ENCODE data around the gene TRAF3IP3.

TRAF3IP3 gene

DNA sequence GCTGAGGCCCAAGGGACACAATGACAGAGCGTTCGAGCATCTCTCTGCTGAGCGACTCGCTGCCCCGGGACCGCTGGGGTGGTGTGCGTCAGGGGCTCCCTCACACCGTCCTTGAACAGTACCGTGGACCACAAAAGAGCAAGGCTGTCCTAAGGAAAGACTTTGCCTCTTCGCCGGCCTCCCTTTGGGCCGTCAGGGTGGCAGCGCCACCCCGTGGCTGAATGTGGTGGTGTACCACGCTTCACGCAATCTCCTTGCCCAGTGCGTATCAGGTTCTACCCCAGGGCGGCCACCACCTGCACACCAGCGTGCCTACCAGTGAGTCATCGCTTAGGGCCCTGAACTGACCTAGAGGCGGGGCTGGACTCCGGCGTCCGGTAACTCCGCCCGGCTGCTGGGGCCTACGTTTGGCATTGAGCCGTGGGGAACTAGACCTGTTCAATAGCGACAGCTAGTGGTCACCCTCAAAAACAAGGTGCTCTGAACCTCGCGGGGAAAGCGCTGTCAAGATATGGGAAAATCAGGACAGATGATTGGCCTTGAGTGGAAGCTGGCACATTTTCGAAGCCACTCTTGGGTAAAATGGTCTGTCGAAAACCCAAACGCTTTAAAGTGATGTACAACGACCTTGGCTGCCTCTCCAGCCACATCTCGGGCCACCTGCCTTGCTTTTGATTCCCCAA, 8.1 kb upstream of the TRAF3IP3 start:
- peak overlapping the region; percentile 97 for H3K27ac Mint-ChIP-seq
- H3K27me3 Mint-ChIP-seq, result no peaks in the 10 kb centered on the region
- H3K36me3 Mint-ChIP-seq, result no peaks in the 10 kb centered on the region
- peaks cover 62% of the 10 kb centered on the region for H3K4me1 Mint-ChIP-seq (ENCODE audit: low read depth)
- peak overlapping the region; percentile 85 for H3K4me3 Mint-ChIP-seq
- no peaks in the 10 kb centered on the region for H3K9me3 Mint-ChIP-seq (ENCODE audit: low read depth)

DNA sequence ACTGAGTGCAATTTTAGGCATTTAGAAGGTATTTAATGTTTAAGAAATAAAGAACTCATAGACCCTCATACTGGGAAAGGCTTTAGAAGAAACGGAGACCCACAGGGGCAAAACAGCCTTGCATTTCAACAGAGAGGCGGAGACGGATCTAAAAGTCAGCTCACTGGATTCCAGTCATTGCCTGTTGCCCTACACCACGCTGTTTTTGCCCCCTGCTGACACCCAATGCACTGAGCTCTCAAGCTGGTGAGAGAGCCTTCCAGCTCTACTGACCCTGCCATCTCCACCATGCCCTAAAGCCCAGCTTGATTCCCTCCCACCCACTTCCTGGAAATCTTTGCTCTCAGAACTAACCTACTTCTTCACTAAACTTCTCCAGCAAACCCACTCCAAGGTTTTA, 7.2 kb upstream of the TRAF3IP3 start:
- Mint-ChIP-seq H3K4me1 (ENCODE audit: low read depth) (peaks cover 61% of the 10 kb centered on the region), H3K36me3 (no peaks in the 10 kb centered on the region), H3K27me3 (no peaks in the 10 kb centered on the region), H3K27ac (peak overlapping the region; percentile 97), H3K9me3 (ENCODE audit: low read depth) (no peaks in the 10 kb centered on the region), H3K4me3 (peak overlapping the region; percentile 85)

DNA sequence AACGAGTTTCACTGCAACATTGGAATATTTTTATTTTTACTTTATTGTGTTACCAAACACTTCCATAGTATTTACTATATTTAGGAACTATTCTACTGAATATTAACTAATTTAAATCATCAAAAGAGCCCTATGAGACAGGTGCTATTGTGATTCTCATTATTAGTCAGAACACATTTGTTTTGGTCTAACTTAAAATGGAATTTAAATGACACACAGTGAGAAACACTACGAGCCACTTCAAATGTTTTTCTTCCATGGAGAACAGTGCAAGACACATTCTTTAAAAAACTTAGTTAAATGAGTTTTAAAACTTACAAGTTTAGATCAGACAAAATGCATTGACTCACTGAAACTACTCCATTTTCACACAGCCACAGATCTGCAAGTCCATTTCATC, 6.6 kb upstream of the TRAF3IP3 start:
- no peaks in the 10 kb centered on the region for H3K27me3 Mint-ChIP-seq
- H3K27ac Mint-ChIP-seq, result peak overlapping the region; percentile 80
- no peaks in the 10 kb centered on the region for H3K9me3 Mint-ChIP-seq (ENCODE audit: low read depth)
- peak overlapping the region; percentile 8 for H3K4me3 Mint-ChIP-seq
- H3K4me1 Mint-ChIP-seq (ENCODE audit: low read depth), result peaks cover 63% of the 10 kb centered on the region
- H3K36me3 Mint-ChIP-seq, result no peaks in the 10 kb centered on the region

DNA sequence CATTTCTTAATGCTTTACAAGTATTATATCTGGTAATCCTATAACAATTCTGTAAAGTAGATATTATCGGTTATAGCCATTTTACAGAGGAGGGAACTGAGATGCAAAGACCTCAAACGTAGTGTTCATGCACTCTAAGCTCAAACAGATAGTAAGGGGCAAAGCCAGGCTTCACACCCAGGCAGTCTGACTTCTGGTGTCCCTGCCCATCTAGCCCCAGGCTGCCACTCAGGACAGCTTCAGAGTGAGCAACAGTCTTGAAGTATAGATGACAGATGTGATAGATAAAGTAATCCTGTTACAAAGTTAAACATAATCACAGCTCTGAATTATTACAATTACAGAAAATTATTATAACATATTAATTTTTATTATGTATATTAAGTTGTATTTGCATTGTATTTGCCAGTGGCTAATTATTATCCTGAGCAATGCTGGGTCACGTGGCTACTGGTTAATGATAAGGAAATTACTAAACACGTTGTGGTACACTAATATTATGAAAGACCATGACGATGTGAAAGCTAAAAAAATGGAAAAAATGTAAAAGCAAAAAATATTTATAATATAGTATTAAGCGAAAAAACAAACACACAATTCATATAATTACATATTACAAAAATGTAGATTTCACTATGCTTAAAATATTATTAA, 6.1 kb upstream of the TRAF3IP3 start:
- H3K27me3 Mint-ChIP-seq, result no peaks in the 10 kb centered on the region
- peak overlapping the region; percentile 8 for H3K4me3 Mint-ChIP-seq
- H3K9me3 Mint-ChIP-seq (ENCODE audit: low read depth), result no peaks in the 10 kb centered on the region
- H3K27ac Mint-ChIP-seq, result peak overlapping the region; percentile 80
- H3K36me3 Mint-ChIP-seq, result no peaks in the 10 kb centered on the region
- H3K4me1 Mint-ChIP-seq (ENCODE audit: low read depth), result peaks cover 63% of the 10 kb centered on the region

DNA sequence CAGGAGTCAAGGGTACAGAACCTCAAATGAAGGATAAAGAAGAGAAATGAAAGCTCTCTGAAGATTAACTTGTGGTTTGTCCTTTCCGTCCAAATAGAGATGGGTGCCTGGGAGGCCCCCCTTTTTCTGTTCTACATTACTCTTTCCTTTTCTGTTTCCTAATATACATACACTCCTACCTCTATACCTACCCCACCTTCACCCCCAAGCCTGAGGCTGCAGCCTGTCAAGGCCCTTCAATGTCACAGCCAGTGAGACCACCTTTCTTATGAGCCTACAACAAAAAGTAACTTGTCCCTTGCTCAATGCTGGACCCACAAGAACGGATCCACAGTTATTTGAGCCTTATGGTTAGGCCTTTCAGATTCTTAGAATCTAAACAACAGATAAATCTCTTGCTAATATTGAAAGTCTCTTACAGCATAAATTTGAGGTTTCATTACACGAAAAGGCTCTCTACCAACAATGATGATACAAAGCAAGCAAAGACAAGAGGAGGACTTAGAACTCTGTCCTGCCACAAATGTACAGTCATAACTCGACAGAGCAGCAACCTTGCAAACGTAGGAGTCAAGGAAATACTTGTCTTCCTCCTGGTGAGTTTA, 4.1 kb upstream of the TRAF3IP3 start:
- Mint-ChIP-seq H3K36me3 (no peaks in the 10 kb centered on the region), H3K4me3 (peak overlapping the region; percentile 41), H3K9me3 (ENCODE audit: low read depth) (no peaks in the 10 kb centered on the region), H3K4me1 (ENCODE audit: low read depth) (peaks cover 74% of the 10 kb centered on the region), H3K27me3 (no peaks in the 10 kb centered on the region), H3K27ac (peak overlapping the region; percentile 94)

DNA sequence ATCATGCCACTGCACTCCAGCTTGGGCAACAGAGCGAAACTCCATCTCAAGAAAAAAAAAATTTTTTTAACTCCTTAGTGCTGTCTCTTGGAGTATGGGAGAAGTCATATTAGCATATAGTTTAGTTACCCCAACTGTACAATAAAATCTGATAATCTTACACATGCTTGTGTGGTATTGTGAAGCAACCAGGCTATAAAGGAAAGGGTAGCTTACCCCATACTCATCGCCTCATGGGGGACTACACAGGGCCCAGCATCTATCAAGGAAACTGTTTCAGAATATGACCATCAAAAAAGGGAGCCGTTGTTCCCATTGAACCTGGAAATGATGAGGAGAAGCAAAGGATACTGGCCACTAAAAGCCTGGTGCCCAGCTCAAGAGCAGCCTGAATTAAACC, 3.0 kb upstream of the TRAF3IP3 start:
- Mint-ChIP-seq H3K4me1 (ENCODE audit: low read depth) (peaks cover 68% of the 10 kb centered on the region), H3K27ac (peak overlapping the region; percentile 64), H3K4me3 (no peak overlapping the region), H3K36me3 (no peaks in the 10 kb centered on the region), H3K9me3 (ENCODE audit: low read depth) (no peaks in the 10 kb centered on the region), H3K27me3 (no peaks in the 10 kb centered on the region)

DNA sequence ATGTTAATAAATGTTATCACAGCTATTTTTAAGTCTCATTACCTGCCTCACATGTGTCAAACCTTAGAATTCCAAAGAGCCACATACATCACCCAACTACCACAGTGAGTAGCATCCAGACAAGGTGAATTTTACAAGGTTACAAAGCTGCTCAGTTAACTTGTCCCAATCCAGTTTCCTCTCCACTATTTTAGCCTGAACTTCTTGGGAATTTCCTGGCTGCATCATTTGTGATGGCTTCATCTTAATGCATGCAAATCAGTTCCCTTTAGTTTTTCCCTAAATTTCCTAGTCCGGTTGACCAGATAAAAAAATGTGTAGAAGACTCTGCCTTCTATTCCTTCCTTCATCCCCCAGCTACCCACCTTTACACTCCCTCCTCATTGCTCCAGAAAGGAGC, 597 bp upstream of the TRAF3IP3 start:
- Mint-ChIP-seq H3K36me3 (peaks cover 8% of the 10 kb centered on the region), H3K27ac (peak overlapping the region; percentile 100), H3K27me3 (no peaks in the 10 kb centered on the region), H3K4me1 (ENCODE audit: low read depth) (peaks cover 75% of the 10 kb centered on the region), H3K9me3 (ENCODE audit: low read depth) (no peaks in the 10 kb centered on the region), H3K4me3 (peak overlapping the region; percentile 99)

DNA sequence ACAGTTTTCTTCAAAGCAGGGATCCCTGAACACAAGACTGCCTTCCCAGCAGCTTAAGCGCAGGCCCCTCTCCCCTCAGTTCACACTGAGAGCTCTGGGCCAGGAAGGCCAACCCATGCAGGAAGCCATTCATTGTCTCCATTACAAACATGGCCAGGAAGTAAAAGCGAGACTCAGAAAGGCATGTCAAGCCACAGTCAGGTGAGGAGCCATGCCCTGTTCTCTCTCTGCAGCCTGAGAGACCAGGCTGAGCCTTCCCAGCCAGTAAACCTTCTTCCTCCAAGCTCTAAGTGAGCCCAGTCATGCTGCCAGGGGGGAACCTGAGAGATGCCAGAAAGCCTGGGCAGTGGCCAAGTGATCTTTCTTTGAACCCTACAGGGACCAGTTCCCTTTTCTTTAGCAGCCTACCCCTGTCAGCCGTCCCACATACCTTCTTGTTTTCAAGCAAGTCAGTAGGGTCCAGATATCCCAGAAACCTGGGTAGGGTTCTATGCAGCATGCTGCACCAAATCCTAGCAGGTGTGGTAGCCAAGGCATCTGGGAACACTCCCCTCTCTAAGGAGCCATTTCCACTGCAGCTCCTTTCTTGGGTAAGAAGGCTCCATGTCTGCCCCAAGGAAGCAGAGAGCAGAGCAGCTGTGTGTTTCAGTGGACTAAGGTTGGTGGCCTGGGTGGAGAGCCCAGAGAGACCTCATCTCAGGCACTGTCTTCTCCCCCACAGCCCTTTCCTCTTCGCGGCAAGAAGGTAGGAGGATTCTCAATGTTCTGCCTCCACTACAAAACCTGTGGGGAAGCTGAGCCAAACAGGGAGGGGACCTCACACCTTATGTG, 977 bp downstream of the TRAF3IP3 start:
- Mint-ChIP-seq H3K27ac (peak overlapping the region; percentile 100), H3K4me1 (ENCODE audit: low read depth) (peaks cover 76% of the 10 kb centered on the region), H3K9me3 (ENCODE audit: low read depth) (no peaks in the 10 kb centered on the region), H3K36me3 (peaks cover 15% of the 10 kb centered on the region), H3K27me3 (no peaks in the 10 kb centered on the region), H3K4me3 (peak overlapping the region; percentile 99)

DNA sequence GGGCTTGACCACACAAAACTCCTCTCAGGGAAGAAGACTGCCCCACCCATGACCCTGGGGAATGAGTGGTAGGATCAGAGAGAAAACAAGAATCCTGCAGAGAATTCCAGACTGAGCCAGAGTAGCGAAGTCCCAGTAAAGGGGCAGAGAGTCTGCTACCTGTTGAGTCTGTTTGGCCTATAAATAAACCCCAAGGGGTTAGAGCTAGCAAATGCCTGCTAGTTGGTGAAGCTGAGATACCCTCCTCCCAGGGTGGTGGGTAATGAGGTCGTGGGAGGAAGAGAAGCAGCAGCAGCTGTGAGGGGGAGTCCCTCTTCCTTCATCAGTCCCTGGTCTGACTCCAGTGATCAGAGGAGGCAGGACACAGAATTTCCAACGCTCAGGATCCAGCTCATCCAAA, 2.5 kb downstream of the TRAF3IP3 start:
- H3K36me3 Mint-ChIP-seq, result peaks cover 25% of the 10 kb centered on the region
- no peaks in the 10 kb centered on the region for H3K9me3 Mint-ChIP-seq (ENCODE audit: low read depth)
- H3K4me1 Mint-ChIP-seq (ENCODE audit: low read depth), result peaks cover 77% of the 10 kb centered on the region
- H3K4me3 Mint-ChIP-seq, result peak overlapping the region; percentile 99
- H3K27ac Mint-ChIP-seq, result peak overlapping the region; percentile 100
- H3K27me3 Mint-ChIP-seq, result no peaks in the 10 kb centered on the region

DNA sequence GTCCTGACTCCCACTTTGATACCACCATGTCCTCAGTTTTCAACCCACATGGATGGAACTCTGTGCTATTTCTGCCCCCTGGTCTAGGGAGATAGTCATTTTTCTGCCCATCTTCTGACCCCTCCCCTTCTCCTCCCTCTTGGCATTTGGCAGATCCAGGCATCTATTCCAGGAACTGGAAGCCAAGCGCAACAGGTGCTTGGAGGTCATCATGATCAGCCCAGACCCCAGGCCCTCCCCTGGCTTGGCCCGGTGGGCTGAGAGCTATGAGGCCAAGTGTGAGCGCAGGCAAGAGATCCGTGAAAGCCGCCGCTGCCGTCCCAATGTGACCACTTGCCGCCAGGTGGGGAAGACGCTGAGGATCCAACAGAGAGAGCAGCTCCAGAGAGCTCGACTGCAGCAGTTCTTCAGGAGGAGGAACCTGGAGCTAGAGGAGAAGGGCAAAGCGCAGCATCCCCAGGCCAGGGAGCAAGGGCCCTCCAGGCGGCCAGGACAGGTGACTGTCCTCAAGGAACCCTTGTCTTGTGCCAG, 4.0 kb downstream of the TRAF3IP3 start:
- H3K4me3 Mint-ChIP-seq, result peak overlapping the region; percentile 49
- H3K36me3 Mint-ChIP-seq, result peaks cover 32% of the 10 kb centered on the region
- no peaks in the 10 kb centered on the region for H3K9me3 Mint-ChIP-seq (ENCODE audit: low read depth)
- H3K27ac Mint-ChIP-seq, result peak overlapping the region; percentile 100
- peaks cover 82% of the 10 kb centered on the region for H3K4me1 Mint-ChIP-seq (ENCODE audit: low read depth)
- H3K27me3 Mint-ChIP-seq, result no peaks in the 10 kb centered on the region

DNA sequence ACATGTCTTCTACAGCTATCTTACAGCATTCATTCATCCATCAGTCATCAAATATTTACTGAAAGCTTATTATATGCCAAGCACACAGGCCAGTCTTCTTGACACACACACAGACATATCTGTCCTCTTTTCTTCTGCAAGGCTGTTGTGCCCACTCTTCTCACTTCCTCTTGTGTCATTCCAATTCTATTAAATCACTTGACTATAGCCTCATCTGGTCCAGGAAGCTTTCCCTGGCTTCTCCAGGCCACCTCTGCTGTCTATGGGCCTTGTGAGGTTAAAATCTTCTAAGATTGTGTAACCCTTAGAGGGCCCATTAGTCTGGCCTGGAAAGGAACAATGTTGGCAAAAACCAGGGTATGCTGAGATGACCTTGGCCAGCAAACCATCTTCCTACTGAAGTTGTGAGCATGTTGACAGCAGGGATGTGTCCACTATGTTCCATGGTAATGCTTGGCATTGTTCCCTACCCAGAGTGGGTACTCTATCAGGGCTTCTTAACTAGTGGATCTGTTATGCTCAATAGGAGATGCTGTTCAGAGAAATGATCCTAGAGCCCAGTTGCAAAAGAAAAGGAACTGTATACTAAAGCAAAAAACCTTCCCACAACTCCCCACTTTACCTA, 5.3 kb downstream of the TRAF3IP3 start:
- Mint-ChIP-seq H3K4me3 (peak overlapping the region; percentile 31), H3K27ac (peak overlapping the region; percentile 91), H3K27me3 (no peaks in the 10 kb centered on the region), H3K4me1 (ENCODE audit: low read depth) (peaks cover 80% of the 10 kb centered on the region), H3K9me3 (ENCODE audit: low read depth) (no peaks in the 10 kb centered on the region), H3K36me3 (peaks cover 34% of the 10 kb centered on the region)

DNA sequence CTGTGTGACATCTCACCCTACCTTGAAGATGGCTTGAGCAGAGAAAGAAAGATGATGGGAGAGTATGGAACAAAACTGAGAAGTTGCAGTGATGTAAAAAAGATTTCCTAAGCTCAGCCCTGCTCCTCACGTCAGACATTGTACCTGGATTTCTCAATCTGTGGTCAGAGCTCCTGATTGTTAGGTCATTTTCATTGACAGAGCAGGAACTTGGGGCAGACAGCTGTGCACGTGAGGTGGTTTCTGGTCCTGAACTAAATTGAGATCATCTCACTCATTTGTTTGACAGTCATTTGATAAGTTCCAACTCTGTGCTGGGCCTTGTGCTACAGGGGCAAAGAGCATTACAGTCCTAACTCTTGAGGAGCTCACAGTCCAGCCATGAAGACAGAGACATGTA, 10.2 kb downstream of the TRAF3IP3 start:
- Mint-ChIP-seq H3K27me3 (no peaks in the 10 kb centered on the region), H3K36me3 (peaks cover 28% of the 10 kb centered on the region), H3K9me3 (ENCODE audit: low read depth) (no peaks in the 10 kb centered on the region), H3K27ac (no peak overlapping the region), H3K4me3 (no peak overlapping the region), H3K4me1 (ENCODE audit: low read depth) (peaks cover 73% of the 10 kb centered on the region)

DNA sequence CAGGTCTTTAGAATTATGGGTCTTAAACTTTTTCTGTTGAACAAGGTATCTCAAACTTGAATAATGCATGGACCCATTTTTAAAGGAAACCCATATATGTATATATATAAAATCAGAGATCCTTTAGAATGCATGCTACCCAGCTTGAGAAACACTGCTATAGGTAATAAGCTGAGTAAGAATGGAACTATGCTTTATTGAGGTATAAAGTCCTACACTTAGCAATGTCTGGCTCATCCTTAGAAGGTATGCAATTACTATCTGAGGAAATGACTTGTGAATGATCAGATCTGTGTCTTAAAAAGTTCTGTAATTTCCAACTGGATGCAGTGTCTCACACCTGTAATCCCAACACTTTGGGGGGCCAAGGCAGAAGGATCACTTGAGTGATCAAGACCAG, 11.2 kb downstream of the TRAF3IP3 start:
- Mint-ChIP-seq H3K27me3 (no peaks in the 10 kb centered on the region), H3K4me1 (ENCODE audit: low read depth) (peaks cover 63% of the 10 kb centered on the region), H3K4me3 (no peak overlapping the region), H3K9me3 (ENCODE audit: low read depth) (no peaks in the 10 kb centered on the region), H3K36me3 (peaks cover 22% of the 10 kb centered on the region), H3K27ac (no peak overlapping the region)

DNA sequence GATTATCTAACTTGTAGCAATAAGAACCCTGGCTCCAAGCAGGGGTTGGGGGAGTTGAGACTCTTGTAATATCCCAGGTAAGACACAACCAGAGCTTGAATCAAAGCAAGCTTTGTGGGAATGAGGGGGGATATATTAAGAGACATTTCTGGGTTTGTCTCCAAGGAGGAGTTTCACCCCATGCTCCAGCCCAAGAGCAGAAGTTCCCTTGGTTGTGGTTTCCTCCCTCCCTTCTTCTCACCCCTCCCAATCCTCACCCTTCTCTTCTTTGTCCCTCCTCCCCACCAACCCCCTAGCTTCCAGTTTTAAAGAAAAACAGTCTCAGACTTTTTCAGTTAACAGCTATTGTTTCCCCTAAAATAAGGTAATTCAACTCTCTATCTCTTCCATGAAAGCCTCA, 11.9 kb downstream of the TRAF3IP3 start:
- Mint-ChIP-seq H3K27ac (no peak overlapping the region), H3K4me1 (ENCODE audit: low read depth) (peaks cover 58% of the 10 kb centered on the region), H3K4me3 (no peak overlapping the region), H3K27me3 (no peaks in the 10 kb centered on the region), H3K9me3 (ENCODE audit: low read depth) (no peaks in the 10 kb centered on the region), H3K36me3 (peaks cover 19% of the 10 kb centered on the region)
